Pancreas (tissue), 10 donors: ENCODE measurements around the gene DCTN2. TPM values are rescaled to one million over a fixed set of nuclear protein-coding genes. Genes with fewer than 3 reads are reported as not detected.
A peak's percentile ranks its signal among the peaks of the same experiment; 100 is the strongest.
"Not testable (repeated sequence)": the region's sequence is repeated elsewhere in the genome, so short reads cannot be mapped to it uniquely, and the experiment has no call there.

ENCODE experiments used
- ATAC-seq, 4 donors: fragments of 200-7000 bp; cut with Tn5 transposase; one replicate each; pipeline versions ENCODE4 v1.8.0 to v1.9.1; 2020; ENCODE audit warnings: mild to moderate bottlenecking in 4 of 4, moderate library complexity in 4 of 4
- DNase-seq, 6 donors: peaks; one replicate each; pipeline ENCODE4 v3.0.0-alpha.2; 2020
- FAIRE-seq: peaks from 2 replicates; lab custom pipeline; 2012; peaks lifted over from hg19 to GRCh38; lab: Jason Lieb, UNC
- H3K27ac ChIP-seq, 4 donors: fragments of 200-600 bp; sonication (generic); 1 replicate in 3 of 4; 2 replicates in 1 of 4; pipeline versions ENCODE4 v1.5.0 to v1.8.0; 2020
- H3K27me3 ChIP-seq, 4 donors: fragments of 200-600 bp; one replicate each; pipeline ENCODE4 v1.8.0; 2021
- H3K36me3 ChIP-seq, 3 donors: fragments of 200-600 bp; sonication (generic) in 1 of 3; one replicate each; pipeline versions ENCODE4 v1.5.0 to v1.8.0; 2020 to 2021
- H3K4me1 ChIP-seq, 3 donors: fragments of 200-600 bp; one replicate each; pipeline ENCODE4 v1.8.0; 2021
- H3K4me3 ChIP-seq, 4 donors: fragments of 200-600 bp; sonication (generic) in 2 of 4; one replicate each; pipeline versions ENCODE4 v1.5.0 to v1.8.0; 2020 to 2021
- H3K9me3 ChIP-seq, 4 donors: fragments of 200-600 bp; one replicate each; pipeline ENCODE4 v1.8.0; 2021
- WGBS, 2 donors: extraction: QIAGEN DNeasy Blood & Tissue Kit; methylation state at CpG; one replicate each; pipeline ENCODE4 v1.1.7; 2013; 5-methylcytosine and 5-hydroxymethylcytosine counted together
- intact Hi-C, 3 donors: fragments of 100-400 bp; cut with DNase I; formaldehyde crosslinking; loops; one replicate each; pipeline versions ENCODE4 v1.11.1 to v1.14.2; 2022
- polyA plus RNA-seq, 2 donors: library from polyadenylated mRNA; stranded (reverse); fragments of 200-250 nt; gene quantifications; one replicate each; pipeline ENCODE4 v1.2.3, GENCODE V29; 2013
- total RNA-seq, 6 donors: library from RNA; stranded (reverse); fragmentation: NEBNext Ultra II Directional in 4 of 6; extraction: Animal tissue kit (Norgen Biotek cat#: 25700) in 4 of 6; gene quantifications; one replicate each; pipeline versions ENCODE4 v1.2.1 to v1.2.4, GENCODE V29; 2021 to 2023
- TF ChIP-seq, protein P1 (sequence below), 4 donors: fragments of 200-600 bp; sonication (generic) in 3 of 4; IDR thresholded peaks; one replicate each; pipeline versions ENCODE4 v1.5.0 to v1.8.0; 2021; ENCODE audit warnings: antibody characterized with exemption in 4 of 4
- donor health status: healthy with polysubstance abuse.
- donor health status: DM: no; HTN: no; CAD: no; lungs with moderate emphysema.
- donor health status: DM: no; HTN: no; CAD: no.
- donor health status: control.
- donor health status: control.
- donor health status: Bipolar disorder and iron deficiency.
- donor health status: DM: yes; HTN: yes; CAD: no.
- donor health status: DM: no; HTN: no; CAD: no.
- donor health status: DM: no; HTN: no; CAD: no.
- donor health status: DM: yes; HTN: yes; CAD: no.

The DCTN2 gene
- total and polyA plus RNA-seq, 8 donors, result 54.9 to 117 (median 64.4) TPM

DNA sequence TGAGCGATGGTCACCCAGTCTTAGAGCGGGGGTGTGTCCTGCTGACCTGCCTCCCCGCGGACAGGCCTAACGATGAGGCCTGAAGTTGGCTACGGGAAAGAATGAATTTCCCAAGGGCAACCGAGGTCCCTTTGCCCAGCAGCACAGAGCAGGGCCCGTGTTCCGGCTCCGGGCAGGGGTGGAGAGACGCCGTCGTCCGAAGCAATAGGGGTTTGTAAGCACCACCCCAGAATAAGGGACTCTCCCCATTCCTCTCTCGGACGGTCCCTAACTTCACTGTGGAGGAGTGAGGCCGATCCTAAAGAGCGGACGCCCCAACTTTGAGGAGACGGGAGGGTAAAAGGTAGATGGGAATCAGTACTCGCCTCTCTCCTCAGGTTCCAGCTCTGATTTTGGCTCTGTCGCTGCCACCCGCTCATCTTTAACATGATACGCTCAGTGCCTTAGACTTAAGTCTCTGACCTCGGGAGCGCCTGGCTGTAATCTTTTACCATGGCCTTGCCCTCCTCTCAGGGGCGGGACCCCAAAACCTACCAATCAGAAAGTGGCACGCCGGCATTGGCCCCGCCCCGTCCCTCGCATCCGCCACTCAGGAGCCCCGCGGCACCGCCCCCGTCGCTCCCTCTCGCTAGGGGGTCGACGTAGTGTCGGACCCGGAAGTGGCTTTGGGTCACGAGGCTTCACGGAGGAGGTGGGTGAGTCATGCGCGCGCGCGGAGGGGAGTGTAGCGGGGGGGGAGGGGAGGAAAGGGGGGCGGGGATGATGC is 26.8 kb downstream of the DCTN2 start, which contains the start of gene DDIT3:
Gene DDIT3, minus strand, starts transcription at position 462 of the 766 bp plus-strand sequence. CDS start 3,108 bp downstream, outside the sequence.
- no peaks in the 10 kb centered on the region for H3K9me3 ChIP-seq
- peak; percentile 99 to 100 (median 100) for DNase-seq
- TF ChIP-seq, protein P1, sequence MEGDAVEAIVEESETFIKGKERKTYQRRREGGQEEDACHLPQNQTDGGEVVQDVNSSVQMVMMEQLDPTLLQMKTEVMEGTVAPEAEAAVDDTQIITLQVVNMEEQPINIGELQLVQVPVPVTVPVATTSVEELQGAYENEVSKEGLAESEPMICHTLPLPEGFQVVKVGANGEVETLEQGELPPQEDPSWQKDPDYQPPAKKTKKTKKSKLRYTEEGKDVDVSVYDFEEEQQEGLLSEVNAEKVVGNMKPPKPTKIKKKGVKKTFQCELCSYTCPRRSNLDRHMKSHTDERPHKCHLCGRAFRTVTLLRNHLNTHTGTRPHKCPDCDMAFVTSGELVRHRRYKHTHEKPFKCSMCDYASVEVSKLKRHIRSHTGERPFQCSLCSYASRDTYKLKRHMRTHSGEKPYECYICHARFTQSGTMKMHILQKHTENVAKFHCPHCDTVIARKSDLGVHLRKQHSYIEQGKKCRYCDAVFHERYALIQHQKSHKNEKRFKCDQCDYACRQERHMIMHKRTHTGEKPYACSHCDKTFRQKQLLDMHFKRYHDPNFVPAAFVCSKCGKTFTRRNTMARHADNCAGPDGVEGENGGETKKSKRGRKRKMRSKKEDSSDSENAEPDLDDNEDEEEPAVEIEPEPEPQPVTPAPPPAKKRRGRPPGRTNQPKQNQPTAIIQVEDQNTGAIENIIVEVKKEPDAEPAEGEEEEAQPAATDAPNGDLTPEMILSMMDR (IDR thresholded peaks at IDR 0.05), result no peak
- peak within 1 kb of the TSS; percentile 58 to 93 (median 69) for H3K4me3 ChIP-seq
- H3K36me3 ChIP-seq, result peaks cover 0 to 18% (median 11%) of the 10 kb centered on the region in 3 donors
- H3K4me1 ChIP-seq, result peaks cover 41 to 48% (median 41%) of the 10 kb centered on the region in 3 donors
- peak; percentile 80 to 87 (median 82) for ATAC-seq
- peak within 1 kb of the TSS; percentile 92 to 98 (median 94) for H3K27ac ChIP-seq
- WGBS, 2 donors, result 1 to 2% methylated on average over 46 to 52 of the region's 52 CpGs
- intact Hi-C loops, result no loop called here
- no peaks in the 10 kb centered on the region for H3K27me3 ChIP-seq
- FAIRE-seq, result no peak

DNA sequence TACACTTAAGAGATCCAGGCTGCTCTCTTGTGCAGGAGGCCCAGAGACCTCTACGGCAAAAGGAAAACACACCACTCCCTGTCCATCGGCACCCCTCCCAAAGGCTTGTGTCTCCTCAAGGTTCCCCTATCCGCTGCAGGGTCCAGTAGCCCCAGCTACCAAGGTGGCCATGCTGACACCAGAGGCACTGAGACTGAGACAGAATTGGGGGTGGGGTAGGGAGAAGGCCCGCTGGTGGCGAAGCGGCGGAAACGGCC is 27.3 kb downstream of the DCTN2 start:
- TF ChIP-seq, protein P1 (IDR thresholded peaks at IDR 0.05), result no peak
- Histone ChIP-seq H3K9me3 (no peaks in the 10 kb centered on the region), H3K27me3 (no peaks in the 10 kb centered on the region), H3K27ac (peak overlapping the region; percentile 83 to 98 (median 94)), H3K4me3 (peak overlapping the region; percentile 54 to 93 (median 68)), H3K36me3 (peaks cover 0 to 18% (median 15%) of the 10 kb centered on the region in 3 donors), H3K4me1 (peaks cover 41 to 53% (median 44%) of the 10 kb centered on the region in 3 donors)
- intact Hi-C loops, result no loop called here
- DNase-seq (peak in 3 of 6 donors; percentile 60 to 71 (median 62)), FAIRE-seq (no peak), ATAC-seq (peak in 1 of 4 donors; percentile 21)
- WGBS, 2 donors, result 0% methylated on average over 8 of the region's 8 CpGs

DNA sequence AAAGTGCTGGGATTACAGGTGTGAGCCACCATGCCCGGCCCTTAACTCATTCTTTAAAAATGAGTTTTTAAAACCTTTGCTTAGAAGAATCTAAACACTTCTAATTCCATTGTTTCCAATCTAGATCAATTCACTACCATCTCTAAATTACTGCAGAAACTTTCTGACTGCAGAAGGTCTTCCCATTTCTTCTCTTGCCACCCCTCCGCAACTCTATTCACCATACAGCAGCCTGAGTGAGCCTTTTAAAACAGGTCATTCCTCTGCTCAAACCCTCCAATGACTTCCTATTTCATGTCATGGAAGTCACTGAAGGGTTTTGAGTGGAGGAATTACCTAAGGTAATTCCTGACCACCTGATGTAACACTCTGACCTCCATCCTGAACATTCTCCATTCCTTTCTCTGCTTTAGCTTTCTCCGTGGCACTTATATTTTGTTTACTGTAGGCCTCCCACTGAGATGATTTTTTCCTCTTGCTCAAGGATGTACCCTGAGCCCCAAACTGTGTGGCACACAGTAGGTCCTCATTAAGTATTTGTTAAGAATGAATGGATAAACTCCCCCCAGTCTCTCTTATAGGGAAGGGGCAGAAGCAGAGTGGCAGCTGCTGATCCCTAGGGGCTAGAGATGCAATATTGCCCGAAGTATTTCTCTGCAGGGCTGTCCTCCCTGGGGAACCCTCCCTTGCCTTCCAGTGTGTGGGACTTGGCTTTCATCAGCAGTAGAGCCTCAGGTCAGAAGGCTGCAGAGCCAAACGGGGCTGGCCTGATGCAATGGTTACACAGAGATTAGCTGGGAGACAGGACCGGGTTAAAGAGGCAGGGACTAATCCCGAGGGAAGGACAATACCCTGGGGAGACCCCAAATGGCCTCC is 27.8 kb downstream of the DCTN2 start:
- 12% methylated on average over 7 of the region's 7 CpGs for WGBS, 2 donors

GRCh38 chr12:57518176-57518919 is 28.6 kb downstream of the DCTN2 start:
- no peak for DNase-seq
- Histone ChIP-seq H3K36me3 (peaks cover 0 to 22% (median 15%) of the 10 kb centered on the region in 3 donors), H3K27me3 (no peaks in the 10 kb centered on the region), H3K4me3 (peak overlapping the region in 2 of 4 donors; percentile 54 to 58), H3K27ac (peak overlapping the region in 3 of 4 donors; percentile 3 to 98 (median 93)), H3K9me3 (no peaks in the 10 kb centered on the region), H3K4me1 (peaks cover 27 to 44% (median 35%) of the 10 kb centered on the region in 3 donors)
- WGBS, 2 donors, result 36% methylated on average over 8 of the region's 8 CpGs
- FAIRE-seq, result no peak
- TF ChIP-seq, protein P1 (IDR thresholded peaks at IDR 0.05), result no peak
- ATAC-seq, result no peak
- intact Hi-C loops, result no loop called here

More for the DNA sequence above, 27.8 kb downstream of the DCTN2 start:
- peak overlapping the region; percentile 54 to 93 (median 68) for H3K4me3 ChIP-seq
- TF ChIP-seq, protein P1 (IDR thresholded peaks at IDR 0.05), result no peak
- FAIRE-seq (no peak), DNase-seq (peak in 4 of 6 donors; percentile 45 to 67 (median 54)), ATAC-seq (peak in 3 of 4 donors; percentile 5 to 9 (median 7))
- peak overlapping the region; percentile 83 to 98 (median 94) for H3K27ac ChIP-seq
- H3K27me3 ChIP-seq, result no peaks in the 10 kb centered on the region
- H3K9me3 ChIP-seq, result no peaks in the 10 kb centered on the region
- H3K36me3 ChIP-seq, result peaks cover 0 to 22% (median 15%) of the 10 kb centered on the region in 3 donors
- peaks cover 35 to 50% (median 42%) of the 10 kb centered on the region in 3 donors for H3K4me1 ChIP-seq
- intact Hi-C loops, result no loop called here

DNA sequence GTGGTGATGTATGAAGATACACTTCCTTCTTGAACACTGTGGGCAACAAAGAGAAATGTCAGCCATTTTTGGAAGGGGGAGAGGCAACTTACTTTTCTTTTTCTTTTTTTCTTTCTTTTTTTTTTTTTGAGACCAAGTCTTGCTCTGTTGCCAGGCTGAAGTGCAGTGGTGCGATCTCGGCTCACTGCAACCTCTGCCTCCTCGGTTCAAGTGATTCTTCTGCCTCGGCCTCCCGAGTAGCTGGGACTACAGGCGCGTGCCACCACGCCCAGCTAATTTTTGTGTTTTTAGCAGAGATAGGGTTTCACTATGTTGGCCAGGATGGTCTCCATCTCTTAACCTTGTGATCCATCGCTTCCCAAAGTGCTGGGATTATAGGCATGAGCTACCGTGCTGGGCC is 29.3 kb downstream of the DCTN2 start:
- Histone ChIP-seq H3K36me3 (peaks cover 0 to 27% (median 17%) of the 10 kb centered on the region in 3 donors), H3K4me1 (peaks cover 27 to 44% (median 35%) of the 10 kb centered on the region in 3 donors), H3K4me3 (peak overlapping the region in 2 of 4 donors; percentile 54 to 58), H3K27ac (peak overlapping the region in 3 of 4 donors; percentile 3 to 93 (median 40))
- H3K9me3 ChIP-seq, DNase-seq, FAIRE-seq, intact Hi-C loops, ATAC-seq, H3K27me3 ChIP-seq: not testable (repeated sequence)
- WGBS, 2 donors, result 71% methylated on average over 10 of the region's 10 CpGs
